DOHH2 (cell line): ENCODE data around the gene CLDN11.

Experiments used
- H3F3A ChIP-seq: fragments of 200-600 bp; sonication (generic), shearing (Covaris generic); 2 replicates; pipeline ENCODE4 v1.6.0; 2016; ENCODE audit warnings: antibody characterized with exemption, mild to moderate bottlenecking; ENCODE audit not compliant: control insufficient read depth, insufficient read depth
- H3K27ac ChIP-seq: fragments of 200-600 bp; sonication (generic); 2 replicates; pipeline ENCODE4 v1.5.1; 2014; ENCODE audit warnings: low read depth, mild to moderate bottlenecking, low read length, moderate library complexity
- H3K27me3 ChIP-seq: fragments of 200-600 bp; sonication (generic); 2 replicates; pipeline ENCODE4 v1.6.1; 2014; ENCODE audit warnings: mild to moderate bottlenecking, low read length, mixed read lengths; ENCODE audit not compliant: control insufficient read depth
- H3K36me3 ChIP-seq: fragments of 200-600 bp; sonication (generic); 2 replicates; pipeline ENCODE4 v1.6.1; 2014; ENCODE audit warnings: mild to moderate bottlenecking, low read length, moderate library complexity, mixed read lengths; ENCODE audit not compliant: control insufficient read depth
- H3K4me1 ChIP-seq: fragments of 200-600 bp; sonication (generic); 2 replicates; pipeline ENCODE4 v1.6.1; 2014; ENCODE audit warnings: mild to moderate bottlenecking, low read length, mixed read lengths; ENCODE audit not compliant: control insufficient read depth
- H3K4me2 ChIP-seq: fragments of 200-600 bp; sonication (generic); 2 replicates; pipeline ENCODE4 v1.6.0; 2014; ENCODE audit warnings: mild to moderate bottlenecking, low read length, moderate library complexity
- H3K4me3 ChIP-seq: fragments of 200-600 bp; sonication (generic); 2 replicates; pipeline ENCODE4 v1.5.1; 2014; ENCODE audit warnings: mild to moderate bottlenecking, low read length, mixed read lengths
- H3K79me2 ChIP-seq: fragments of 200-600 bp; sonication (generic); 2 replicates; pipeline ENCODE4 v1.6.1; 2014; ENCODE audit warnings: mild to moderate bottlenecking, low read length, mixed read lengths; ENCODE audit not compliant: control insufficient read depth
- H3K9me2 ChIP-seq: fragments of 200-600 bp; sonication (generic); replicated peaks from 2 replicates; pipeline ENCODE4 v1.6.1; 2014; ENCODE audit warnings: mild to moderate bottlenecking, low read length, mixed read lengths; ENCODE audit not compliant: control insufficient read depth
- H3K9me3 ChIP-seq: fragments of 200-600 bp; sonication (generic); 2 replicates; pipeline ENCODE4 v1.6.1; 2014; ENCODE audit warnings: antibody characterized with exemption, low read length, mixed read lengths; ENCODE audit not compliant: control insufficient read depth, insufficient read depth
- H4K20me1 ChIP-seq: fragments of 200-600 bp; sonication (generic); 2 replicates; pipeline ENCODE4 v1.6.0; 2014; ENCODE audit warnings: low read depth, mild to moderate bottlenecking, antibody characterized with exemption, low read length, moderate library complexity; ENCODE audit not compliant: control insufficient read depth, insufficient read depth
- CTCF ChIP-seq: fragments of 200-600 bp; sonication (generic); IDR thresholded peaks from one replicate; pipeline ENCODE4 v1.5.1; 2014; ENCODE audit warnings: antibody characterized with exemption, mild to moderate bottlenecking, low read depth, low read length; ENCODE audit not compliant: poor library complexity, severe bottlenecking
- EZH2phosphoT487 ChIP-seq: fragments of 200-600 bp; sonication (generic); IDR thresholded peaks from 2 replicates; pipeline ENCODE4 v1.6.1; 2017; ENCODE audit warnings: borderline replicate concordance, mild to moderate bottlenecking, antibody characterized with exemption, low read length, moderate library complexity, mixed read lengths

CLDN11 gene

GRCh38 chr3:170483485-170484262 is 65.0 kb downstream of the CLDN11 start:
- no peaks in the 10 kb centered on the region for H3K9me3 ChIP-seq
- no peaks in the 10 kb centered on the region for H3K4me1 ChIP-seq
- no peaks in the 10 kb centered on the region for H3K79me2 ChIP-seq
- TF ChIP-seq CTCF, result no peak
- no peak for TF ChIP-seq EZH2phosphoT487
- no peak overlapping the region for H3K4me3 ChIP-seq
- no peaks in the 10 kb centered on the region for H3F3A ChIP-seq
- no peak overlapping the region for H3K27ac ChIP-seq
- H3K36me3 ChIP-seq, result no peaks in the 10 kb centered on the region
- H3K27me3 ChIP-seq, result peaks cover 6% of the 10 kb centered on the region; the same call in 1 of the 2 replicates
- H4K20me1 ChIP-seq, result no peaks in the 10 kb centered on the region
- H3K4me2 ChIP-seq, result no peak overlapping the region
- H3K9me2 ChIP-seq, result no peaks in the 10 kb centered on the region
